GM18858 (cell line): Measurements from ENCODE around the gene IP6K2.

ENCODE experiments used
- ATAC-seq: cut with Tn5 transposase; IDR thresholded peaks from one replicate; pipeline ENCODE4 v1.9.1; 2021; ENCODE audit not compliant: unreplicated experiment

IP6K2 gene

GRCh38 chr3:48644898-48645760 is 71.9 kb downstream of the IP6K2 start:
- no peak for ATAC-seq

GRCh38 chr3:48642605-48643004 is 74.4 kb downstream of the IP6K2 start:
- ATAC-seq, result no peak

- ATAC-seq, result no peak
Measured at GRCh38 chr3:48641396-48641795, 75.6 kb downstream of the IP6K2 start.

- ATAC-seq, result no peak
Measured at GRCh38 chr3:48639944-48640606, 76.9 kb downstream of the IP6K2 start.
